H7 (cell line): ENCODE results near the gene RGS14. TPM values are rescaled to one million over a fixed set of nuclear protein-coding genes. Genes with fewer than 3 reads are reported as not detected.

Experiments
- DNase-seq: peaks from one replicate; pipeline ENCODE4 v3.0.0; 2012
- H3K27me3 ChIP-seq: 2 replicates; pipeline ENCODE4 v1.6.0; 2011; ENCODE audit warnings: mild to moderate bottlenecking, low read length; ENCODE audit not compliant: control insufficient read depth, insufficient read depth
- H3K36me3 ChIP-seq: replicated peaks from 2 replicates; pipeline ENCODE4 v1.5.1; 2011; ENCODE audit warnings: low read length; ENCODE audit not compliant: control insufficient read depth, insufficient read depth
- H3K4me3 ChIP-seq: 2 replicates; pipeline ENCODE4 v1.5.1; 2011; ENCODE audit warnings: low read depth, mild to moderate bottlenecking, control low read depth, low read length, moderate library complexity; ENCODE audit not compliant: insufficient read depth
- total RNA-seq: library from RNA; depleted of rRNA; stranded (reverse); fragments of >200 nt; shearing (Covaris generic); gene quantifications from 2 replicates; pipeline ENCODE4 v1.2.3, GENCODE V29; 2014; rRNA removed

Gene RGS14, protein sequence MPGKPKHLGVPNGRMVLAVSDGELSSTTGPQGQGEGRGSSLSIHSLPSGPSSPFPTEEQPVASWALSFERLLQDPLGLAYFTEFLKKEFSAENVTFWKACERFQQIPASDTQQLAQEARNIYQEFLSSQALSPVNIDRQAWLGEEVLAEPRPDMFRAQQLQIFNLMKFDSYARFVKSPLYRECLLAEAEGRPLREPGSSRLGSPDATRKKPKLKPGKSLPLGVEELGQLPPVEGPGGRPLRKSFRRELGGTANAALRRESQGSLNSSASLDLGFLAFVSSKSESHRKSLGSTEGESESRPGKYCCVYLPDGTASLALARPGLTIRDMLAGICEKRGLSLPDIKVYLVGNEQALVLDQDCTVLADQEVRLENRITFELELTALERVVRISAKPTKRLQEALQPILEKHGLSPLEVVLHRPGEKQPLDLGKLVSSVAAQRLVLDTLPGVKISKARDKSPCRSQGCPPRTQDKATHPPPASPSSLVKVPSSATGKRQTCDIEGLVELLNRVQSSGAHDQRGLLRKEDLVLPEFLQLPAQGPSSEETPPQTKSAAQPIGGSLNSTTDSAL
- 31.0 and 32.4 TPM in 2 replicates for total RNA-seq

GRCh38 chr5:177357459-177358351 lies at the start of gene RGS14:
RGS14 (plus strand) TSS chr5:177357924; CDS start chr5:177358025, 101 bp downstream.
- DNase-seq = peak; percentile 50
- H3K4me3 ChIP-seq = no peak within 1 kb of the TSS

GRCh38 chr5:177308740-177309139 lies 49.0 kb upstream of the RGS14 start:
- no peaks in the 10 kb centered on the region for H3K27me3 ChIP-seq
- no peak overlapping the region for H3K4me3 ChIP-seq
- H3K36me3 ChIP-seq = peaks cover 14% of the 10 kb centered on the region
- DNase-seq = no peak

More at GRCh38 chr5:177357459-177358351, at the start of gene RGS14:
- H3K36me3 ChIP-seq = no peaks in the 10 kb centered on the region
- H3K27me3 ChIP-seq = peaks cover 4% of the 10 kb centered on the region; the same call in 1 of the 2 replicates

DNA sequence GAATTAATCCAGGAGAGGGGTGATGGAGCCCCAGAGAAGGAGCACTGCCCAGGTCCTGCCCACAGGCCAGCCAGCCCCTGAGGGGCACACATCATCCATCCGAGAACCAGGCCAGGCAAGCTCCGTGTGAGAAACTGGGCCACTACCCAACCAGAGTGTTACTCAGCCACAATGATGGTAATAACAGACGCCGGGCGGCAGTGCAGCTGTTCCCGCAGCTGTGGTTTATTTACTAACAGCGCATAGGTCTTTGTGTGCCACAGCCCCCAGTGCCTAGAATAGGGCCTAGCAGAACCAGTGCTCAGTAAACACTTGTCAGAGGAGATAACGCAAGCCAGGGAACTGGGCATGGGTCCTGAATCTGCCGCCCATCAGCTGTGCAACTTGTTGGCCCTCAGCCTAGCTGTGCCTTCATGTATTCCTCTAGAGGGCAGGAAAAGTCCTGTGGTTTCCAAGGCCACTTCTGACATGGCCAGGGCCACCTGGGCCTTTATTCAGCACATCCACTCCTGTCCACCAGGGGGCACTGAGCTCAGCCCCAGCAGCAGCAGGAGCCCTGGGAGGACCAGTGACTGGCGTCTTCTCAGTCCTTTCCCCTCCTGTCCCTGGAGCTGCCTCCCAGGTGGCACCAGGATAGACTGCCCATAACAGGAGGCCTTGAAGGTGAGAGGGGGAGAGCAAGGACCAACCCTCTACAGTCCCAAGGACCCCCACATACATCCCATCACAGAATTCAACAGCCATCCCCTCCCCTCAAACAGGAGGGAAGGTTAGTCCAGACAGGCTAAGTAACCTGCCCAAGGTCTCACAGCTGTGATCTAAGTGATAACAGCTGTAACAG lies 48.2 kb upstream of the RGS14 start:
- H3K4me3 ChIP-seq = no peak overlapping the region
- DNase-seq = peak; percentile 91
- peaks cover 14% of the 10 kb centered on the region for H3K36me3 ChIP-seq
- H3K27me3 ChIP-seq = no peaks in the 10 kb centered on the region

- Histone ChIP-seq H3K4me3 (no peak overlapping the region), H3K27me3 (no peaks in the 10 kb centered on the region), H3K36me3 (peaks cover 14% of the 10 kb centered on the region)
- DNase-seq = no peak
Measured at GRCh38 chr5:177310332-177310731, 47.4 kb upstream of the RGS14 start.

DNA sequence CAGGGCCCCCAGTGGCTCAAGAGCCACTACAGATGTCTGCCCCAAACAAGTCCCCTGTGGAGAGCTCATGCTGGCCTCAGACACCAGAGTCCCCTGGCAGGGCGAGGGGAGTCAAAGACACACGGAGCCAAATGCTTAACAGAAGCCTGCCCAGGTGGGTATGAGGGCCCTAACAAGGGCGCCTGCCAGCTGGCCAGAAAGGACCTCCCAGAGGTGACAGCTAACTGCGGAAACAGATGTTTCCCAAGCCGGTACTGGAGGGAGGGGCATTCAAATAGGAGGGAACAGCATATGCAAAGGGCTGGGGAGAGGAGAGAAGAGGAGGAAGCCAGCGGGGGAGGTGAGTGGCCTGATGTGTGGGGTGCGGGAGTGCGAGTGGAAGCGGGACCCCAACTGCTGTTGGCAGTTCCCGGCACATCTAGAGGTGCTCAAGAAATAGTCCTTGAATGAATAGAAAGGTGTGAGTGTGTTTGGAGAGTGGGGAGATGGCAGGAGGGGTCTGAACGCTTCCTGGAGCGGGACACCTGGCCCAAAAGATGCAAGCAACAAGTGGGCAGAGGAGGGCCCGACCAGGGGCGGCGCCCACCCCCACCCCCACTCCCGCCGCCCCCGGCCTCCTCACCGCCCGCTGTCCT lies 46.9 kb upstream of the RGS14 start:
- peak; percentile 65 for DNase-seq
- Histone ChIP-seq H3K36me3 (peaks cover 9% of the 10 kb centered on the region), H3K27me3 (no peaks in the 10 kb centered on the region), H3K4me3 (peak overlapping the region; percentile 63)

DNA sequence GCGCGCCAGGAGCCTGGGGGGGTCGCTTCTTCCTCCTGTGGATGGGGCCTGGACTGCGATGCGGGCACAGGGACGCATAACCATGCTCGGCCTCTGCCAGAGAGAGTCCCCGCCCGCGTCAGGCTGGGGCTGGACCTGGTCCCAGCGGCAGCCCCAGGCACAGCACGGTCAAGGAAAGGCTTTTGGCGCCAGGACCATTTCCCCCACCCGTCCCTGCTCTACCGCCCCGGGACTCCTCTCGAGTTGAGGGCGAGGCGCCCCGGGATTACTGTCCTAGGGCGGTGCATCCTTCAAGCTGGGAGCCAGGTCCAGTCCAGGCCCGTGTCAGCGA lies 46.4 kb upstream of the RGS14 start:
- H3K4me3 ChIP-seq = peak overlapping the region; percentile 63
- H3K36me3 ChIP-seq = peaks cover 6% of the 10 kb centered on the region
- H3K27me3 ChIP-seq = no peaks in the 10 kb centered on the region
- peak; percentile 72 for DNase-seq

DNA sequence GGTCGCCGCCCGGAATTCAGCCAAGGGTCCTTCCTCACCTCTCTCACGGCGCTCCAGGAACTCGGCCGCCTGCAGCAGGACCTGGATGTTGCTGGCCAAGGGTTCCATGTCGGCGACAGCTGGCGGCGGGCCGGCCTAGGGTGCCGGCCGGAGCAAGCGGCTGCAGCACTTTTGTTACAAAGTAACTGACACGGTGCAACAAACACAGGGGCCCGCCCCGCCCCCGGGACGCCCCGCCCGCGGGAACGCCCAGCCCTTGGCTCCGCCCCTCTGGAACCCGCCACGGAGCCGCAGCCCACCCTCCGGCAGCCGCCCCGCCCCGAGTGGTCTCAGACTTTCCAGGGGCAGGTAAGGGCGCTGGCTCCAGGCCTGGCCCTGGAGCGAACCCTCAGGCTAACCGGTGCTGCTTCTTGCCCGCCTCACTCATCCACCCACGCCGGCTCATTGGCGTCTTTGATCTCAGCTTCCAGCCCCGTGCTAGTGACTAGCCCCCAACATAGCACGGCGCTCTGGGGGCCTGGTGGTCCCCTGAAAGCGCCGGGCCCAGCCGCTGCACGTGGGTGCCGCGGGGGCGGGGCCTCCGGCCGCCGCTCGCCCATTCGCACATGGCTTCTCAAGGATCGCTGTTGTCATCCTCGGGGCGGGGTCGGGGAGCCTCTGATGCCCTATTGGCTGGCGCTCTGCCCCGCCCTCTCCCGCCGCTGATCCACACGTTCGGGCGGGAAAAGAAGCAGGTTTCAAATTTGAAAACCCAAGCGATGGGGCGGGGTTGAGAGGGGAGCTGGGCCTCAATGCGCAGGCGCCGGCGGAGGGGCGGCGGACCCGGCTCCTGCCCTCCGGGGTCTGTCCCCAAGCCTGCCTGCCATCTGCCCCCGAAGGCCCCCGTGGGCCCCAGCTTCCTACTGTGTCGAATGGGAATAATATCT lies 45.7 kb upstream of the RGS14 start, which contains the start of gene MXD3:
MXD3 (minus strand) TSS at position 176 of the 926 bp plus-strand sequence; CDS start at position 108, 68 bp downstream.
- H3K4me3 ChIP-seq = peak within 1 kb of the TSS; percentile 63
- DNase-seq = peak; percentile 99
- H3K27me3 ChIP-seq = no peaks in the 10 kb centered on the region
- no peaks in the 10 kb centered on the region; the same call in 1 of the 2 replicates for H3K36me3 ChIP-seq

- no peaks in the 10 kb centered on the region for H3K27me3 ChIP-seq
- peak overlapping the region; percentile 36 for H3K4me3 ChIP-seq
- peak; percentile 72 for DNase-seq
- no peaks in the 10 kb centered on the region; the same call in 1 of the 2 replicates for H3K36me3 ChIP-seq
Measured at GRCh38 chr5:177312649-177313181, 45.0 kb upstream of the RGS14 start.

DNA sequence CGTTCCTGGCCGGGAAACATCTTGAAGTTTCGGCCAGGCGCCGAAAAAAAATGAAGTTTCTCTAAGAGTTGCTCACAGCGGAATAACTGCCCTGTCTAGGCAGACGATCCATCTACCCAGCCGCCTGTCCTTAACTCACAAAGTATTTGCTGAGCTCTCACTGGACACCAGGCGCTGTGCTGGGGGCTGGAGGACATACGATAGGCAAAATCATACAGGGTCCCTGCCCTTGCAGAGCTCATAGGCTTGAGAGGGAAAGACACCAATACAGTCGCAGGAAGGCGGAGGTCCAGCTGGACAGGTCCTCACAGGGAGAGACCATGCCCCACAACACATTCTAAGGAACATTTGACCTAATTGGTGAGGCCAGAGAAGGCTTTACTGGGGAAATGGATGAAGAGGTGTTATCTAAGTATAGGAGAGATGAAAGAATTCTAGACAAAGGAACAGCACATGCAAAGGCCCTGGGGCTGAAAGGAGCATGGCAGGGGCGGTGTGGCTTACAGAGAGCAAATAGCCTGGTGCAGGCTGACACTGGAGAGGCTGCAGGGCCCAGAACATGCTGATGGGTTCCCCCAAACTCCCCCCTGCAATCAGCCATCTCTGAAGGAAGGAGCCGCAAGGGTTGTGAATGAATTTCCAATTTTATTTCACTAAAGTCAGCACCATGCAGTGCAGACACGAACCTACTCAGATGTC lies 44.0 kb upstream of the RGS14 start:
- no peaks in the 10 kb centered on the region for H3K27me3 ChIP-seq
- H3K36me3 ChIP-seq = no peaks in the 10 kb centered on the region; the same call in 1 of the 2 replicates

GRCh38 chr5:177314376-177315342 lies 43.1 kb upstream of the RGS14 start:
- Histone ChIP-seq H3K27me3 (no peaks in the 10 kb centered on the region), H3K36me3 (no peaks in the 10 kb centered on the region), H3K4me3 (no peak overlapping the region)
- DNase-seq = no peak

More for the DNA sequence above, 44.0 kb upstream of the RGS14 start:
- DNase-seq = no peak
- no peak overlapping the region for H3K4me3 ChIP-seq

GRCh38 chr5:177315411-177315810 lies 42.3 kb upstream of the RGS14 start:
- H3K27me3 ChIP-seq = no peaks in the 10 kb centered on the region
- no peaks in the 10 kb centered on the region for H3K36me3 ChIP-seq
- no peak for DNase-seq
- no peak overlapping the region for H3K4me3 ChIP-seq
